Inflammatory macrophage treated with lipopolysaccharide for 1 hour (primary cell): ENCODE measurements around the gene NPTN.
"Not testable (repeated sequence)": the region's sequence is repeated elsewhere in the genome, so short reads cannot be mapped to it uniquely, and the experiment has no call there.

Experiments used
- DNase-seq, 2 donors: peaks; one replicate each; pipeline ENCODE4 v3.0.0-alpha.2; 2020 to 2022

The NPTN gene

GRCh38 chr15:73633111-73633990, at the start of gene NPTN:
TSS of gene NPTN (minus strand) at chr15:73633389. CDS start at chr15:73633215, 174 bp downstream.
- peak; percentile 98 to 99 for DNase-seq

GRCh38 chr15:73682600-73683090, 49.5 kb upstream of the NPTN start:
- no peak for DNase-seq

GRCh38 chr15:73681856-73682599, 48.8 kb upstream of the NPTN start:
- DNase-seq: no peak

- no peak for DNase-seq
Measured at GRCh38 chr15:73681063-73681462, 47.9 kb upstream of the NPTN start.

GRCh38 chr15:73680549-73680948, 47.4 kb upstream of the NPTN start:
- DNase-seq: no peak

GRCh38 chr15:73679964-73680363, 46.8 kb upstream of the NPTN start:
- DNase-seq: no peak

GRCh38 chr15:73679180-73679579, 46.0 kb upstream of the NPTN start:
- DNase-seq: no peak

GRCh38 chr15:73678498-73678897, 45.3 kb upstream of the NPTN start:
- DNase-seq: no peak

GRCh38 chr15:73677733-73678132, 44.5 kb upstream of the NPTN start:
- no peak for DNase-seq

GRCh38 chr15:73677146-73677607, 44.0 kb upstream of the NPTN start:
- DNase-seq: peak in 1 of 2 donors; percentile 77

GRCh38 chr15:73674587-73674986, 41.4 kb upstream of the NPTN start:
- DNase-seq: no peak

- no peak for DNase-seq
Measured at GRCh38 chr15:73660455-73660854, 27.3 kb upstream of the NPTN start.

GRCh38 chr15:73658645-73659044, 25.5 kb upstream of the NPTN start:
- no peak for DNase-seq

- no peak for DNase-seq
Measured at GRCh38 chr15:73655724-73656123, 22.5 kb upstream of the NPTN start.

- DNase-seq: no peak
Measured at GRCh38 chr15:73654659-73655058, 21.5 kb upstream of the NPTN start.

GRCh38 chr15:73650416-73651126, 17.4 kb upstream of the NPTN start:
- DNase-seq: peak; percentile 85 to 91

GRCh38 chr15:73648014-73648295, 14.8 kb upstream of the NPTN start:
- DNase-seq: no peak

- DNase-seq: no peak
Measured at GRCh38 chr15:73647259-73648013, 14.2 kb upstream of the NPTN start.

GRCh38 chr15:73639464-73639863, 6.3 kb upstream of the NPTN start:
- DNase-seq: not testable (repeated sequence)

- no peak for DNase-seq
Measured at GRCh38 chr15:73637527-73637926, 4.3 kb upstream of the NPTN start.

- DNase-seq: peak; percentile 76 to 83
Measured at GRCh38 chr15:73633991-73634495, 854 bp upstream of the NPTN start.

- no peak for DNase-seq
Measured at GRCh38 chr15:73632670-73633058, 525 bp downstream of the NPTN start.
